Lung (tissue), 12 donors: ENCODE results near the gene GUCA2A. TPM values are rescaled to one million over a fixed set of nuclear protein-coding genes. Genes with fewer than 3 reads are reported as not detected.

Experiments
- ATAC-seq: fragments of 200-7000 bp; cut with Tn5 transposase; one replicate; pipeline ENCODE4 v1.9.1; 2020; ENCODE audit warnings: moderate number of reproducible peaks; ENCODE audit not compliant: insufficient read depth, low FRiP score
- DNase-seq, 3 donors: peaks; one replicate each; pipeline ENCODE4 v3.0.0-alpha.2; 2013 to 2017
- H3K27ac ChIP-seq, 2 donors: one replicate each; pipeline ENCODE4 v1.5.1; 2013; ENCODE audit warnings: mild to moderate bottlenecking in 2 of 2, moderate library complexity in 2 of 2, control low read depth in 1 of 2, inconsistent platforms in 1 of 2, low read depth in 1 of 2, low read length in 1 of 2
- H3K27me3 ChIP-seq, 3 donors: one replicate each; pipeline ENCODE4 v1.5.1; 2013; ENCODE audit warnings: low read length in 2 of 3; ENCODE audit not compliant: control insufficient read depth in 3 of 3, insufficient read depth in 3 of 3
- H3K36me3 ChIP-seq, 4 donors: one replicate each; pipeline ENCODE4 v1.5.1; 2013; ENCODE audit warnings: low read length in 4 of 4, mild to moderate bottlenecking in 1 of 4, moderate library complexity in 1 of 4; ENCODE audit not compliant: control insufficient read depth in 4 of 4, insufficient read depth in 4 of 4
- H3K4me1 ChIP-seq, 5 donors: one replicate each; pipeline ENCODE4 v1.5.1; 2013; ENCODE audit warnings: low read length in 5 of 5, mild to moderate bottlenecking in 2 of 5, moderate library complexity in 1 of 5; ENCODE audit not compliant: control insufficient read depth in 5 of 5, insufficient read depth in 5 of 5
- H3K4me3 ChIP-seq: one replicate; pipeline ENCODE4 v1.5.1; 2013; ENCODE audit warnings: mild to moderate bottlenecking, control low read depth, moderate library complexity
- H3K9ac ChIP-seq, 2 donors: one replicate each; pipeline ENCODE4 v1.5.1; 2013; ENCODE audit warnings: low read length in 2 of 2, control low read depth in 1 of 2; ENCODE audit not compliant: insufficient read depth in 1 of 2
- H3K9me3 ChIP-seq, 4 donors: one replicate each; pipeline ENCODE4 v1.5.1; 2013; ENCODE audit warnings: low read length in 3 of 4, mild to moderate bottlenecking in 1 of 4, moderate library complexity in 1 of 4; ENCODE audit not compliant: control insufficient read depth in 4 of 4, insufficient read depth in 3 of 4
- CTCF ChIP-seq: IDR thresholded peaks from 2 replicates; pipeline ENCODE4 v1.5.1; 2012; ENCODE audit warnings: mild to moderate bottlenecking; ENCODE audit errors: control extremely low read depth, extremely low read depth
- WGBS, 2 donors: extraction: QIAGEN DNeasy Blood & Tissue Kit; methylation state at CpG; one replicate each; pipeline ENCODE4 v1.1.7; 2013; 5-methylcytosine and 5-hydroxymethylcytosine counted together
- polyA plus RNA-seq, 2 donors: library from polyadenylated mRNA; stranded (reverse); fragments of 200-250 nt; gene quantifications; one replicate each; pipeline ENCODE4 v1.2.1, GENCODE V29; 2013
- total RNA-seq, 2 donors: library from RNA; depleted of rRNA in 1 of 2; stranded (reverse); fragments of >200 nt in 1 of 2; gene quantifications; one replicate each; pipeline ENCODE4 v1.2.1, GENCODE V29; 2014 to 2021
- donor health status: control.
- donor health status: control.
- donor health status: Bipolar disorder and iron deficiency.
- donor health status: healthy.
- donor health status: DM: yes; HTN: yes; CAD: no.

The GUCA2A gene
- total and polyA plus RNA-seq, 4 donors = 0.28 to 0.29 TPM; not detected in 2

GRCh38 chr1:42168391-42168670 is 3.8 kb upstream of the GUCA2A start:
- WGBS, 2 donors = 60 to 68% methylated on average over 1 of the region's 1 CpG
- no peaks in the 10 kb centered on the region for H3K9me3 ChIP-seq
- ATAC-seq (no peak), DNase-seq (no peak)
- H3K4me1 ChIP-seq = peaks cover 0 to 41% (median 22%) of the 10 kb centered on the region in 5 donors
- no peaks in the 10 kb centered on the region for H3K27me3 ChIP-seq
- H3K36me3 ChIP-seq = no peaks in the 10 kb centered on the region
- H3K9ac ChIP-seq = no peak overlapping the region
- H3K4me3 ChIP-seq = no peak overlapping the region
- no peak for TF ChIP-seq CTCF
- no peak overlapping the region for H3K27ac ChIP-seq

- Histone ChIP-seq H3K9ac (no peak overlapping the region), H3K4me1 (peaks cover 0 to 37% (median 22%) of the 10 kb centered on the region in 5 donors), H3K27me3 (no peaks in the 10 kb centered on the region), H3K4me3 (no peak overlapping the region), H3K9me3 (no peaks in the 10 kb centered on the region), H3K36me3 (no peaks in the 10 kb centered on the region), H3K27ac (no peak overlapping the region)
- DNase-seq = no peak
- 90 to 91% methylated on average over 21 of the region's 21 CpGs for WGBS, 2 donors
- no peak for ATAC-seq
- TF ChIP-seq CTCF = no peak
These were observed 3.3 kb upstream of the GUCA2A start for GRCh38 chr1:42167611-42168390.

GRCh38 chr1:42165511-42166210 is 1.1 kb upstream of the GUCA2A start:
- ATAC-seq (peak; percentile 84), DNase-seq (peak; percentile 75 to 88 (median 88))
- no peaks in the 10 kb centered on the region for H3K27me3 ChIP-seq
- H3K36me3 ChIP-seq = no peaks in the 10 kb centered on the region
- no peak overlapping the region for H3K4me3 ChIP-seq
- no peak for TF ChIP-seq CTCF
- peaks cover 0 to 5% (median 1%) of the 10 kb centered on the region in 4 donors for H3K9me3 ChIP-seq
- H3K27ac ChIP-seq = no peak overlapping the region
- H3K9ac ChIP-seq = no peak overlapping the region
- H3K4me1 ChIP-seq = peaks cover 0 to 18% (median 12%) of the 10 kb centered on the region in 5 donors
- WGBS, 2 donors = 40 to 70% methylated on average over 12 of the region's 12 CpGs
